HepG2 (cell line): ENCODE measurements around the gene FAM229A. TPM values are rescaled to one million over a fixed set of nuclear protein-coding genes. Genes with fewer than 3 reads are reported as not detected.

ENCODE experiments used
- ATAC-seq: fragments of 200-7000 bp; cut with Tn5 transposase; 3 replicates; pipeline ENCODE4 v1.9.1; 2020; ENCODE audit warnings: mild to moderate bottlenecking, moderate library complexity
- BruUV-seq: library from RNA; stranded (reverse); fragments of 400-500 nt; replicated peaks from 2 replicates; lab custom pipeline; 2021; lab: Mats Ljungman, UMichigan
- CTCF ChIA-PET: fragments of 300-600 bp; formaldehyde crosslinking; extraction: SDS; loops from one replicate; lab custom pipeline; 2021; ENCODE audit warnings: low total read pairs, inconsistent platforms, low intra/inter-chr PET ratio; lab: Yijun Ruan, JAX
- POLR2A ChIA-PET: fragments of 350-600 bp; sonication (Branson Sonifier 250); formaldehyde crosslinking; loops from one replicate; lab custom pipeline; 2020; ENCODE audit warnings: antibody characterized with exemption, inconsistent platforms; lab: Yijun Ruan, JAX
- DNase-seq: peaks from one replicate; pipeline ENCODE4 v3.0.0-alpha.2; 2015; ENCODE audit warnings: low spot score
- FAIRE-seq: peaks from 3 replicates; lab custom pipeline; 2011; peaks lifted over from hg19 to GRCh38; lab: Jason Lieb, UNC
- H2AFZ ChIP-seq: one replicate; pipeline ENCODE4 v1.6.1; 2011; ENCODE audit warnings: low read length, inconsistent platforms
- H3K27ac ChIP-seq: fragments of 300-600 bp; 3 replicates; pipeline ENCODE4 v1.8.0; 2011; ENCODE audit warnings: mixed run types, mild to moderate bottlenecking, mixed read lengths, low read length, inconsistent platforms; ENCODE audit not compliant: insufficient read depth; ENCODE audit errors: extremely low read length
- H3K27me3 ChIP-seq, 2 experiments: fragments of 200-600 bp in 1 of 2; 2 replicates in 1 of 2; 3 replicates in 1 of 2; pipeline versions ENCODE4 v1.6.0 to v1.8.0; 2011; ENCODE audit warnings: low read length in 2 of 2, mild to moderate bottlenecking in 2 of 2, moderate library complexity in 2 of 2, inconsistent platforms in 1 of 2; ENCODE audit not compliant: insufficient read depth in 2 of 2, control insufficient read depth in 1 of 2
- H3K36me3 ChIP-seq, 2 experiments: fragments of 200-600 bp in 1 of 2; replicated peaks in 1 of 2; 2 replicates in 1 of 2; 3 replicates in 1 of 2; pipeline versions ENCODE4 v1.5.1 to v1.8.0; 2011; ENCODE audit warnings: low read length in 2 of 2, inconsistent platforms in 1 of 2; ENCODE audit not compliant: insufficient read depth in 2 of 2, control insufficient read depth in 1 of 2
- H3K4me1 ChIP-seq: 2 replicates; pipeline ENCODE4 v1.5.1; 2012; ENCODE audit warnings: low read length, inconsistent platforms; ENCODE audit not compliant: insufficient read depth
- H3K4me2 ChIP-seq: 2 replicates; pipeline ENCODE4 v1.6.0; 2011; ENCODE audit warnings: low read depth, low read length, inconsistent platforms
- H3K4me3 ChIP-seq, 3 experiments: fragments of 200-600 bp in 1 of 3; sonication (generic), shearing (Covaris generic) in 1 of 3; replicated peaks in 1 of 3; 2 replicates each; pipeline ENCODE4 v1.5.1; 2011 to 2016; ENCODE audit warnings: low read length in 3 of 3, inconsistent platforms in 2 of 3, low read depth in 2 of 3, mild to moderate bottlenecking in 2 of 3, control low read depth in 1 of 3, mixed read lengths in 1 of 3; ENCODE audit not compliant: insufficient read depth in 1 of 3
- H3K79me2 ChIP-seq: one replicate; pipeline ENCODE4 v1.6.1; 2011; ENCODE audit warnings: low read length, inconsistent platforms; ENCODE audit not compliant: insufficient read depth
- H3K9ac ChIP-seq: 2 replicates; pipeline ENCODE4 v1.6.0; 2011; ENCODE audit warnings: mild to moderate bottlenecking, low read depth, low read length, inconsistent platforms; ENCODE audit not compliant: insufficient read depth
- H3K9me3 ChIP-seq: 2 replicates; pipeline ENCODE4 v1.5.1; 2012; ENCODE audit warnings: mild to moderate bottlenecking, low read length
- H4K20me1 ChIP-seq: 2 replicates; pipeline ENCODE4 v1.6.0; 2011; ENCODE audit warnings: inconsistent platforms, mild to moderate bottlenecking, low read length, moderate library complexity; ENCODE audit not compliant: insufficient read depth
- E2F5 ChIP-seq: sonication (generic); formaldehyde crosslinking; conservative IDR thresholded peaks from 2 replicates; pipeline ENCODE4 v1.4.0; 2020; ENCODE audit warnings: missing genetic modification reagents
- EED ChIP-seq: sonication (generic); formaldehyde crosslinking; IDR thresholded peaks from 2 replicates; pipeline ENCODE4 v1.5.0; 2020; ENCODE audit warnings: mild to moderate bottlenecking, missing genetic modification reagents
- GATAD2A ChIP-seq: IDR thresholded peaks from 2 replicates; pipeline ENCODE4 v1.6.1; 2016
- HDAC6 ChIP-seq: fragments of 200-600 bp; sonication (generic); IDR thresholded peaks from 2 replicates; pipeline ENCODE4 v1.7.0; 2017; ENCODE audit warnings: mild to moderate bottlenecking, antibody characterized with exemption, low read length, low read depth
- MEIS2 ChIP-seq: sonication (generic); formaldehyde crosslinking; IDR thresholded peaks from 2 replicates; pipeline ENCODE4 v1.9.0; 2021; ENCODE audit warnings: mild to moderate bottlenecking, missing genetic modification reagents
- MTF1 ChIP-seq: sonication (generic); formaldehyde crosslinking; IDR thresholded peaks from 2 replicates; pipeline ENCODE4 v1.5.0; 2020; ENCODE audit warnings: missing genetic modification reagents
- NFKBIZ ChIP-seq: IDR thresholded peaks from 2 replicates; pipeline ENCODE4 v1.6.1; 2018; ENCODE audit warnings: missing genetic modification reagents, missing compliant biosample characterization
- NONO ChIP-seq, 2 experiments: fragments of 450-650 bp in 1 of 2; sonication (generic) in 1 of 2; formaldehyde crosslinking in 1 of 2; IDR thresholded peaks in 1 of 2; conservative IDR thresholded peaks in 1 of 2; 2 replicates each; pipeline versions ENCODE4 v1.6.1 to v1.8.0; 2017 to 2022; ENCODE audit warnings: mild to moderate bottlenecking in 1 of 2, missing genetic modification reagents in 1 of 2, moderate library complexity in 1 of 2
- NR2F6 ChIP-seq, 2 experiments: IDR thresholded peaks; 2 replicates each; pipeline ENCODE4 v1.6.1; 2016; ENCODE audit warnings: antibody characterized with exemption in 1 of 2, mild to moderate bottlenecking in 1 of 2
- POLR2AphosphoS2 ChIP-seq: IDR thresholded peaks from 2 replicates; pipeline ENCODE4 v1.6.1; 2011; ENCODE audit warnings: low read depth, low read length, improper control_type of control experiment
- RFXAP ChIP-seq: sonication (generic); formaldehyde crosslinking; IDR thresholded peaks from 2 replicates; pipeline ENCODE4 v1.4.0; 2020; ENCODE audit warnings: missing genetic modification reagents, borderline replicate concordance
- TMF1 ChIP-seq: sonication (generic); formaldehyde crosslinking; IDR thresholded peaks from 2 replicates; pipeline ENCODE4 v1.8.1; 2022; ENCODE audit warnings: low read depth, missing genetic modification reagents
- U2AF1 ChIP-seq: fragments of 200-400 bp; formaldehyde crosslinking; optimal IDR thresholded peaks from 2 replicates; pipeline ENCODE3; 2017; ENCODE audit warnings: mild to moderate bottlenecking, low read depth, low read length
- ZC3H13 ChIP-seq: sonication (generic); formaldehyde crosslinking; IDR thresholded peaks from 2 replicates; pipeline ENCODE4 v1.8.1; 2023; ENCODE audit warnings: mild to moderate bottlenecking, missing genetic modification reagents, moderate library complexity
- ZFY ChIP-seq: sonication (generic); formaldehyde crosslinking; IDR thresholded peaks from 2 replicates; pipeline ENCODE4 v1.4.0; 2020; ENCODE audit warnings: missing genetic modification reagents
- ZNF24 ChIP-seq: fragments of 450-650 bp; IDR thresholded peaks from 2 replicates; pipeline ENCODE4 v1.6.1; 2017; ENCODE audit warnings: antibody characterized with exemption, mild to moderate bottlenecking
- ZNF329 ChIP-seq: sonication (generic); formaldehyde crosslinking; IDR thresholded peaks from 2 replicates; pipeline ENCODE4 v1.9.0; 2021; ENCODE audit warnings: low read depth, mild to moderate bottlenecking, missing genetic modification reagents
- ZNF513 ChIP-seq: sonication (generic); formaldehyde crosslinking; conservative IDR thresholded peaks from 2 replicates; pipeline ENCODE4 v1.5.0; 2020; ENCODE audit warnings: missing genetic modification reagents
- ZNF569 ChIP-seq: sonication (generic); formaldehyde crosslinking; IDR thresholded peaks from 2 replicates; pipeline ENCODE4 v1.5.0; 2020; ENCODE audit warnings: mild to moderate bottlenecking, missing genetic modification reagents, moderate library complexity, borderline replicate concordance
- ZNF605 ChIP-seq: sonication (generic); formaldehyde crosslinking; IDR thresholded peaks from 2 replicates; pipeline ENCODE4 v1.8.0; 2022; ENCODE audit warnings: mild to moderate bottlenecking, missing genetic modification reagents
- ZNF710 ChIP-seq: sonication (generic); formaldehyde crosslinking; IDR thresholded peaks from 2 replicates; pipeline ENCODE4 v1.5.0; 2020; ENCODE audit warnings: mild to moderate bottlenecking, missing genetic modification reagents, borderline replicate concordance
- WGBS: methylation state at CpG from one replicate; pipeline ENCODE4 v1.1.6; 2017; ENCODE audit warnings: low lambda C conversion rate; 5-methylcytosine and 5-hydroxymethylcytosine counted together
- in situ Hi-C: cut with HindIII; loops from 2 replicates; pipeline ENCODE4 v1.10.0; 2017; ENCODE audit warnings: low pct_unique_long_range_greater_than_20kb; ENCODE audit not compliant: extremely low pct_ligation_motif_present
- intact Hi-C: fragments of 100-400 bp; cut with micrococcal nuclease; formaldehyde crosslinking; loops from one replicate; pipeline ENCODE4 v1.10.0; 2022; ENCODE audit not compliant: unreplicated experiment
- polyA plus RNA-seq, 8 experiments: library from polyadenylated mRNA; depleted of rRNA in 3 of 8; stranded (reverse) in 7 of 8; unstranded in 1 of 8; fragments of >200 nt; fragmentation: Illumina TruSeq in 4 of 8; extraction: Trizol in 4 of 8; gene quantifications; 2 replicates each; pipeline versions ENCODE4 v1.2.1 to v1.2.3, GENCODE V29; 2011 to 2016; ENCODE audit warnings: low read depth in 4 of 8, missing spikeins in 1 of 8, mixed read lengths in 1 of 8; ENCODE audit not compliant: insufficient read depth in 1 of 8
- total RNA-seq, 5 experiments: library from RNA; depleted of rRNA; stranded (reverse); fragments of >200 nt; fragmentation: Illumina TruSeq; extraction: Trizol; gene quantifications; 2 replicates each; pipeline ENCODE4 v1.2.3, GENCODE V29; 2016; ENCODE audit warnings: low read depth in 1 of 5

FAM229A gene
- total and polyA plus RNA-seq, 2 of the 13 experiments (the other 11 are each of a cell fraction or from before 2014, with no cell fraction given), result 3.2 to 17.6 TPM

GRCh38 chr1:32352239-32352745, 10.0 kb downstream of the FAM229A start:
- in situ Hi-C loops, result no loop called here
- peak; percentile 51 for FAIRE-seq
- Histone ChIP-seq H3K27ac (peak overlapping the region; percentile 92), H3K36me3 (no peaks in the 10 kb centered on the region), H3K9me3 (no peaks in the 10 kb centered on the region), H2AFZ (no peak overlapping the region), H3K79me2 (no peaks in the 10 kb centered on the region), H3K4me2 (peak overlapping the region; percentile 80), H3K27me3 (no peaks in the 10 kb centered on the region), H4K20me1 (no peaks in the 10 kb centered on the region), H3K4me3 (peak overlapping the region; percentile 64 to 81 (median 73)), H3K9ac (peak overlapping the region; percentile 87), H3K4me1 (peaks cover 63% of the 10 kb centered on the region)
- peak; percentile 33 for DNase-seq
- intact Hi-C loops, result no loop called here
- WGBS, result 9% methylated on average over 5 of the region's 8 CpGs
- no TSS peak for BruUV-seq
- ChIA-PET CTCF (no interaction called here), POLR2A (interaction anchor here (0.7 to 10.1 kb wide), 22 partner anchors 8 to 299 kb away, joined by 3 to 222 read pairs (median 8); partner anchors contain the start of genes BSDC1, FAM229A, HDAC1 and LCK)
- ATAC-seq, result peak; percentile 13
- TF ChIP-seq MTF1 (CRISPR knock-in tag), result no peak
- no peak for TF ChIP-seq ZNF710 (CRISPR knock-in tag)
- no peak for TF ChIP-seq TMF1 (CRISPR knock-in tag)
- 0 out of 2 replicates have a peak, but pooled peaks have one; percentile 66 for TF ChIP-seq ZNF605 (CRISPR knock-in tag)
- no peak for TF ChIP-seq NONO (IDR thresholded peaks at IDR 0.05)
- 0 out of 2 replicates have a peak, but pooled peaks have one; percentile 36 for TF ChIP-seq NONO (CRISPR knock-in tag; conservative IDR thresholded peaks at IDR 0.05)
- TF ChIP-seq U2AF1, result no peak
- no peak for TF ChIP-seq ZNF513 (CRISPR knock-in tag)
- TF ChIP-seq ZNF24, result no peak
- no peak for TF ChIP-seq EED (CRISPR knock-in tag)
- no peak for TF ChIP-seq HDAC6
- TF ChIP-seq NFKBIZ (CRISPR knock-in tag), result no peak
- peak; percentile 89 for TF ChIP-seq NR2F6 (IDR thresholded peaks at IDR 0.05)
- peak; percentile 94 for TF ChIP-seq NR2F6 (CRISPR knock-in tag; IDR thresholded peaks at IDR 0.05)
- no peak for TF ChIP-seq ZNF569
- 0 out of 2 replicates have a peak, but pooled peaks have one; percentile 49 for TF ChIP-seq GATAD2A (CRISPR knock-in tag)
- no peak for TF ChIP-seq RFXAP (CRISPR knock-in tag)
- no peak for TF ChIP-seq E2F5 (CRISPR knock-in tag)
- TF ChIP-seq ZC3H13, result no peak
- TF ChIP-seq ZNF329 (CRISPR knock-in tag), result no peak
- no peak for TF ChIP-seq ZFY
- no peak for TF ChIP-seq MEIS2
- no peak for TF ChIP-seq POLR2AphosphoS2
